KMS-11 (cell line): Measurements from ENCODE around the gene ITGAV.

ENCODE experiments used
- H2AFZ ChIP-seq: fragments of 200-600 bp; sonication (generic); 2 replicates; pipeline ENCODE4 v1.6.1; 2016; ENCODE audit warnings: antibody characterized with exemption, mixed run types, low read depth
- H3K27ac ChIP-seq: fragments of 200-600 bp; sonication (generic); 2 replicates; pipeline ENCODE4 v1.6.1; 2016; ENCODE audit warnings: mild to moderate bottlenecking, mixed run types
- H3K27me3 ChIP-seq: fragments of 200-600 bp; sonication (generic); 2 replicates; pipeline ENCODE4 v1.6.1; 2017; ENCODE audit warnings: mild to moderate bottlenecking, low read depth, mixed run types, moderate library complexity; ENCODE audit not compliant: insufficient read depth
- H3K36me3 ChIP-seq: fragments of 200-600 bp; sonication (generic); 2 replicates; pipeline ENCODE4 v1.6.1; 2017; ENCODE audit warnings: mild to moderate bottlenecking, mixed run types; ENCODE audit not compliant: insufficient read depth
- H3K4me1 ChIP-seq: fragments of 200-600 bp; sonication (generic); 2 replicates; pipeline ENCODE4 v1.6.1; 2016; ENCODE audit warnings: mild to moderate bottlenecking, low read depth, mixed run types; ENCODE audit not compliant: poor library complexity, severe bottlenecking
- H3K4me2 ChIP-seq: fragments of 200-600 bp; sonication (generic); 2 replicates; pipeline ENCODE4 v1.7.0; 2016; ENCODE audit warnings: mild to moderate bottlenecking, mixed run types
- H3K4me3 ChIP-seq: fragments of 200-600 bp; sonication (generic); IDR thresholded peaks from 2 replicates; pipeline ENCODE4 v1.6.1; 2017; ENCODE audit warnings: low read depth, low read length, mixed read lengths; ENCODE audit not compliant: insufficient read depth
- H3K79me2 ChIP-seq: fragments of 200-600 bp; sonication (generic); 2 replicates; pipeline ENCODE4 v1.6.1; 2016; ENCODE audit warnings: low read depth, mixed run types; ENCODE audit not compliant: insufficient read depth
- H3K9ac ChIP-seq: fragments of 200-600 bp; sonication (generic); 2 replicates; pipeline ENCODE4 v1.6.1; 2016; ENCODE audit warnings: mild to moderate bottlenecking, mixed run types
- H4K20me1 ChIP-seq: fragments of 200-600 bp; sonication (generic); 2 replicates; pipeline ENCODE4 v1.6.1; 2016; ENCODE audit warnings: mild to moderate bottlenecking, mixed run types; ENCODE audit not compliant: insufficient read depth
- CTCF ChIP-seq: fragments of 200-600 bp; sonication (generic); conservative IDR thresholded peaks from 2 replicates; pipeline ENCODE4 v1.6.1; 2017; ENCODE audit warnings: low read depth, mild to moderate bottlenecking, antibody characterized with exemption, low read length, moderate library complexity, mixed read lengths

Gene ITGAV

GRCh38 chr2:186569897-186570296 lies 20.0 kb upstream of the ITGAV start:
- Histone ChIP-seq H2AFZ (no peak overlapping the region), H3K4me2 (no peak overlapping the region), H3K27me3 (no peaks in the 10 kb centered on the region), H4K20me1 (no peaks in the 10 kb centered on the region), H3K4me3 (no peak overlapping the region), H3K9ac (no peak overlapping the region), H3K79me2 (no peaks in the 10 kb centered on the region), H3K4me1 (peaks cover under 1% of the 10 kb centered on the region), H3K27ac (no peak overlapping the region), H3K36me3 (no peaks in the 10 kb centered on the region)
- TF ChIP-seq CTCF = no peak

- no peaks in the 10 kb centered on the region for H4K20me1 ChIP-seq
- no peak overlapping the region for H3K4me2 ChIP-seq
- TF ChIP-seq CTCF = no peak
- no peaks in the 10 kb centered on the region for H3K36me3 ChIP-seq
- no peak overlapping the region for H3K9ac ChIP-seq
- H3K4me1 ChIP-seq = peaks cover 7% of the 10 kb centered on the region
- H3K79me2 ChIP-seq = no peaks in the 10 kb centered on the region
- no peak overlapping the region for H3K4me3 ChIP-seq
- no peaks in the 10 kb centered on the region for H3K27me3 ChIP-seq
- H3K27ac ChIP-seq = no peak overlapping the region
- H2AFZ ChIP-seq = no peak overlapping the region
Measured at GRCh38 chr2:186570604-186571003, 19.3 kb upstream of the ITGAV start.

- no peak for TF ChIP-seq CTCF
- no peak overlapping the region for H3K4me3 ChIP-seq
- H3K27ac ChIP-seq = no peak overlapping the region
- no peaks in the 10 kb centered on the region for H3K79me2 ChIP-seq
- H3K27me3 ChIP-seq = no peaks in the 10 kb centered on the region
- no peak overlapping the region for H3K4me2 ChIP-seq
- H2AFZ ChIP-seq = no peak overlapping the region
- no peak overlapping the region for H3K9ac ChIP-seq
- H4K20me1 ChIP-seq = no peaks in the 10 kb centered on the region
- peaks cover 8% of the 10 kb centered on the region for H3K4me1 ChIP-seq
- no peaks in the 10 kb centered on the region for H3K36me3 ChIP-seq
Measured at GRCh38 chr2:186572705-186573104, 17.2 kb upstream of the ITGAV start.

- Histone ChIP-seq H3K9ac (no peak overlapping the region), H3K36me3 (no peaks in the 10 kb centered on the region), H3K79me2 (no peaks in the 10 kb centered on the region), H3K4me1 (peaks cover 8% of the 10 kb centered on the region), H2AFZ (no peak overlapping the region), H3K27me3 (no peaks in the 10 kb centered on the region), H3K4me3 (no peak overlapping the region), H3K27ac (no peak overlapping the region), H4K20me1 (no peaks in the 10 kb centered on the region), H3K4me2 (no peak overlapping the region)
- no peak for TF ChIP-seq CTCF
Measured at GRCh38 chr2:186573531-186573930, 16.3 kb upstream of the ITGAV start.
